Right lobe of liver (tissue), 4 donors: ENCODE measurements around the gene S100A11.

Source experiments
- POLR2A ChIP-seq: fragments of 450-650 bp; IDR thresholded peaks from one replicate; pipeline ENCODE4 v1.6.1; 2017; ENCODE audit warnings: antibody characterized with exemption, mild to moderate bottlenecking
- TF ChIP-seq, protein P1 (sequence below), 4 donors: fragments of 200-600 bp in 3 of 4; fragments of 450-650 bp in 1 of 4; IDR thresholded peaks; one replicate each; pipeline versions ENCODE4 v1.5.1 to v1.8.0; 2016 to 2022; ENCODE audit warnings: antibody characterized with exemption in 4 of 4, mild to moderate bottlenecking in 2 of 4
- donor health status: DM: no; HTN: no; CAD: no.
- donor health status: DM: no; HTN: no; CAD: no.
- donor health status: DM: no; HTN: yes; CAD: no.

DNA sequence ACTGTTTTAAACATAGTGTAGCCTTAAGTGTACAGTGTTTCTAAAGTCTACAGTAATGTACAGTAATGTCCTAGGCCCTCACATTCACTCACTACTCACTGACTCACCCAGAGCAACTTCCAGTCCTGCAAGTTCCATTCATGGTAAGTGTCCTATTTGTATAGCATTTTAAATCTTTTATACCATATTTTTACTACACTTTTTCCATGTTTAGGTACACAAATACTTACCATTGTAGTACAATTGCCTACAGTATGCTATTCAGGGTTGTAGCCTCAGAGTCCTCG, 39.6 kb downstream of the S100A11 start:
- TF ChIP-seq POLR2A, result no peak
- TF ChIP-seq, protein P1, sequence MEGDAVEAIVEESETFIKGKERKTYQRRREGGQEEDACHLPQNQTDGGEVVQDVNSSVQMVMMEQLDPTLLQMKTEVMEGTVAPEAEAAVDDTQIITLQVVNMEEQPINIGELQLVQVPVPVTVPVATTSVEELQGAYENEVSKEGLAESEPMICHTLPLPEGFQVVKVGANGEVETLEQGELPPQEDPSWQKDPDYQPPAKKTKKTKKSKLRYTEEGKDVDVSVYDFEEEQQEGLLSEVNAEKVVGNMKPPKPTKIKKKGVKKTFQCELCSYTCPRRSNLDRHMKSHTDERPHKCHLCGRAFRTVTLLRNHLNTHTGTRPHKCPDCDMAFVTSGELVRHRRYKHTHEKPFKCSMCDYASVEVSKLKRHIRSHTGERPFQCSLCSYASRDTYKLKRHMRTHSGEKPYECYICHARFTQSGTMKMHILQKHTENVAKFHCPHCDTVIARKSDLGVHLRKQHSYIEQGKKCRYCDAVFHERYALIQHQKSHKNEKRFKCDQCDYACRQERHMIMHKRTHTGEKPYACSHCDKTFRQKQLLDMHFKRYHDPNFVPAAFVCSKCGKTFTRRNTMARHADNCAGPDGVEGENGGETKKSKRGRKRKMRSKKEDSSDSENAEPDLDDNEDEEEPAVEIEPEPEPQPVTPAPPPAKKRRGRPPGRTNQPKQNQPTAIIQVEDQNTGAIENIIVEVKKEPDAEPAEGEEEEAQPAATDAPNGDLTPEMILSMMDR (IDR thresholded peaks at IDR 0.05), result no peak
